Activated CD8-positive, alpha-beta memory T cell treated with anti-CD3 and anti-CD28 coated beads, Interleukin-2, amount 50 U/mL, for 4 hours (primary cell): Measurements from ENCODE around the gene SCRN1.
"Not testable (repeated sequence)": the region's sequence is repeated elsewhere in the genome, so short reads cannot be mapped to it uniquely, and the experiment has no call there.

Experiments
- DNase-seq: peaks from one replicate; pipeline ENCODE4 v3.0.0-alpha.2; 2020

Gene SCRN1

GRCh38 chr7:29962035-29962434, 27.6 kb downstream of the SCRN1 start:
- no peak for DNase-seq

DNA sequence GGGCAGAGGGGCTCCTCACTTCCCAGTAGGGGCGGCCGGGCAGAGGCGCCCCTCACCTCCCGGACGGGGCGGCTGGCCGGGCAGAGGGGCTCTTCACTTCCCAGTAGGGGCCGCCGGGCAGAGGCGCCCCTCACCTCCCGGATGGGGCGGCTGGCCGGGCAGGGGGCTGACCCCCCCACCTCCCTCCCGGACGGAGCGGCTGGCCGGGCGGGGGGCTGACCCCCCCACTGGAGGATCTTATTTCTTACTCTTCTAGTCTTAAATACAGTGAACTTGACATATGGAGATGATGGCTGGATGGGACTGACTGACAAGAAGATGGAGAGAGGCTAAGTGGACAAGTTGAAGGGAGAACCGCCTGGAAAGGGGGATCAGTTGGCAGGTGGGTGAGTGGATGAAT, 28.0 kb downstream of the SCRN1 start:
- DNase-seq = not testable (repeated sequence)

DNA sequence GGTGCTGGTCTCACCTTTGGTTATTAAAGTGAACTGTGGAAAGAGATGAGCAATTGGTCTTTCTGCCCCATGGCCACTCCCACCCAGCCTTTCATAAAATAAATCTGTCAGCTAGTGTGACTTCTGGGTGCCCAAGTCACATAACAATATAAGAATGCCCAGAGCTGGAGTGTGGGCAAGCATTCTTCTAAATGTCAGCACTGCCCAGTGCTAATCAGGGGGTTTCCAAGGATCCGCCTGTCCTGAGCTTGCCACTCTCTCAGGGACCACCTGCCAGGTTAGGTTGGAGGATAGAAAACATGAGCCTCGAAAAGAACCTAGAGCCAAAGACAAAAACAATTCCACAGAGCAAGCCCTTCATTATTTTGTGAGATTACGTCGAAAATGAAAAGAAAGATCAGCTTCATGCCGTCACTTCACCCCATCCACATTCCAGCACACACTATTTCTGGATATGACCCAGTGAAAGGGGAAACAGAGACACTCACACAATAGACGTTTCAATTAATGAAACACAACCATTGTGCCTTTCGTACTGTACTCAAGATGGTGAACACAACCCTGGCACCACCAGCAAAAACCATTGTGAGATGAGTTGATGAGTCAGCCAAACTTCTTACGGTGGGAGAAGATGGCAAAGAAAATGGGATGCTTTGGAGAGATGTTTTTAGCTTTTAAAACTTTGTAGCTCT, 30.8 kb downstream of the SCRN1 start:
- no peak for DNase-seq

GRCh38 chr7:29957521-29958310, 31.9 kb downstream of the SCRN1 start:
- no peak for DNase-seq

DNA sequence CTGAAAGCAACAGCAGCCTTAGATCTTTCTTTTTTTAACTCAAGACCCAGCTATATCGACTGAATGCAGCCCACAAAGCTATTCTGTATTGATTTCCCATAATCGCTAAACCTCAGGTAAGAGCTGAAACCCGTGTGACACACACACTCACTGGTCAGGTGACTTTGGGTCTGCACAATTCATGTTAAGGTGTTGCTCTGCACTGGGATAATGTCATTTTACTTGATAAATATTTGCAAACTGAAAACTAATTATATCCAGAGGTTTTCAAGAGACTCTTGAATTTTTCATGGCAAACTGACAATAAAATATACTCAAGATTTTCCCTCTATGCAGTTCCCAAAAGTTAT, 33.1 kb downstream of the SCRN1 start:
- no peak for DNase-seq

GRCh38 chr7:29955799-29956486, 33.7 kb downstream of the SCRN1 start:
- no peak for DNase-seq

DNA sequence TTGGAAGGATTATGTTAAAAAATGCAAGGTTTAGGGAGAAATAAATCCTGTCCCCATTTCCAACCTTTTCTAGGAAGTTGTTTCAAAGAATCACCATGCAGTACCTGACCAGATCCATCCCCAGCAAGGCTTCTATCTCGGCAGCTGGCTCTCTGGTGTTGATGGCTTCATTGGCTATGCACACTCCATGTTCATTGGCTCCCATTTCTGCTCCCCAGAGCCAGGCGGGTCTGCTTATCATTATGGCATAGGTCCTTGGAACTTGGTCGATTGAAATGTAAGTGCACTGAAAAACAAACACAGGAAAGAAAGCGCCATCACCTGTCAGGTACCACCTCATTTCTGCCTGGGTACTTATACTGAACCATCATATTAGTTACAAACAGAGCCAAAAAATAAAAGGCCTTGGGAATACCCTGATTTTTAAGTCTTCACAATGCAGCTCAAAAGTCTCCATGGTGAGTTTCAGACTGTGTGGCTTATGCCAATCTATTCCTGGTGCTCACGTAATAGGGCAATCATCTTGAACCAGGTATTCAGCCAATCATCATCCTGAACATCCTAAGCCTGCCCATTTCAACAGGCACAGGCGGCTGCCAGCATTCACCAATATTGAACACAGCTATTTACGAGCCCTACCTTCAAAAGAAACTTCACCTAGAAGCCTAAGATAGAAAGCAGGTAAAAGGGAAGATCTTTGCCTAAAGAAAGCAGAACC, 34.4 kb downstream of the SCRN1 start:
- DNase-seq = no peak

DNA sequence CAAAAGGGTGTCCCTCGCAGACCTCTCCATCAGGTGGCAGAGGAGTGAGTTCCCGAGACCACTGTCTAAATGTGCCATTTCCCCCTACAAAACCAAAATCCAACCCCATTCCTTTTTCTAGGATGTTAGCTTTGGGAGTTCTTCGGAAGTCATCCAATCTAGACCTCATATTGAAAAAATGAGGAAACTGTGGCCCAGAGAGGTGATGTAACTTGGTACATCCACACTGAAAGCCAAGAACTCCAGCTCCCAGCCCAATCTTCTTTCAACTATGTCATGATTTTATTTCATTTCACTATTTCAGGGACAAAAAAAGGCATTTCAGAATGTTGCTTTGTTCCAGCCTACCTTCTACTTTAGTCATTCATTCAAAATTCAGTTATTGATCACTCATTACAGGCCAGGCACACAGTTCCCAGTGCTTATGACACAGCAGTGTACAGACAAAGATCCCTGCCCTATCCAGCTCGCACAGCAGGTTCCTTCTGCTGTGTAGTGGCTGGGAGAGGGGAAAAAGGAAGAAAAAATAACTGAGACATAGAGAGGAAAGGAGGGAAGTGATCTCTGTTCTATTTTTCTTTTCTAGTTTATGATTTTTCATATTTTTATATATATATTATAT, 35.8 kb downstream of the SCRN1 start:
- DNase-seq = no peak

DNA sequence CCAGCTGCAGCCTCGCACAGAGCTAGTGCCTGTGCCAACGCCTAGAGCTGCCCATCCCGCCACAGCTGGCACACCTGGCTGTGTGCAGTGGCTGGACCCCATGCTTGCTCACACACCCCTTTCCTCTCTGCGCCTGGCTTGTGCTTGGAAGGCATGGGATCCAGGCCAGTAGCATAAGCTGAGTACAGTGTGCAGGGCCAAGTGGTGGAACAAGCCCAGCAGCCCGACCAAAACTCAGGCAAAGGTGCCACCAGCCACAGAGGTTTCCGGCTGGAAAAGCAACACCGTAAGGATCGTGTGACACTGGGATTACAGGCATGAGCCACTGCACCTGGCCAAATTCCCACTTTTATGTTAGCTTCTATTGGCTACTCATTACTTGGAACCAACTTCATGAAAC, 38.4 kb downstream of the SCRN1 start:
- DNase-seq = no peak

GRCh38 chr7:29950480-29950879, 39.1 kb downstream of the SCRN1 start:
- DNase-seq = no peak

DNA sequence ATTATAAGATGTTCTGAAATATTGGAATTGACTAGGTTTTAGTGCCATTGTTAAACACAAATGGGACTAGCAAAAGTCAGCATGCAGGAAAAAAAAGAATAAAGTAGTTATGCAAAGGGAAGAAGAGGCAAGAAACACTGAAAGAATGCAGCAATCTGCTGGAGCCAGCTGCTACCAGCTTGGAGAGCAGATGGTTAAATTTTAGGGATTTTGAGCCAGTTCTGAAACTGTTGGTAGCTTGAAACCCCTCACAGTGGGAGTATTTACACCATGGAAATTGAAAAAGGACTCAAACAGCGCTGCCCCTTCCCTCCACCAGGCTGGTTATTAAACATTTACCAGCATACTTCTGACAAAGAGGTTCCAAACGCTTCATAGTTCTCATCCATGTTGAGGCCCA, 41.0 kb downstream of the SCRN1 start:
- no peak for DNase-seq

- no peak for DNase-seq
Observed at GRCh38 chr7:29946428-29947186, 43.0 kb downstream of the SCRN1 start.

DNA sequence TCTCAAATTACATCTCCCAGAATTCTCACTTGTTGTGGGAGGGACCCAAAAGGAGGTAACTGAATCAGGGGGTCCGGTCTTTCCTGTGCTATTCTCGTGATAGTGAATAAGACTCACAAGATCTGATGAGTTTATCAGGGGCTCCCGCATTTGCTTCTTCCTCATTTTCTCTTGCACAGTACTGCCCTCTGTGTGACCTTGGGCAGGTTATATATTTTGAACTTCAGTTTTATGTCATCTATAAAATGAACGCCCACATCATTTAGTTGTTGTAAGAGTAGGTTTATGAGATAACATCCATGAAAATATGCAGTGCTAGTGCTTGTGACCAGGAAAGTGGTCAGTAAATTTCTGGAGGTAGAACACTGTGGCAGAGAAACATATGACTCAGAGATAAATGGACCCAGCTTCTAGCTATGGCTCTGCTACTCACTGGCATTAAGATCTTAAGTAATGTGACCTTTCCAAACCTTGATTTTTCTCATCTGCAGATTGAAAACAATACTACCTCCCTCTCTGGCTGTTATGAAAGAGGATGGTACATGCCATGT, 44.3 kb downstream of the SCRN1 start:
- no peak for DNase-seq

DNA sequence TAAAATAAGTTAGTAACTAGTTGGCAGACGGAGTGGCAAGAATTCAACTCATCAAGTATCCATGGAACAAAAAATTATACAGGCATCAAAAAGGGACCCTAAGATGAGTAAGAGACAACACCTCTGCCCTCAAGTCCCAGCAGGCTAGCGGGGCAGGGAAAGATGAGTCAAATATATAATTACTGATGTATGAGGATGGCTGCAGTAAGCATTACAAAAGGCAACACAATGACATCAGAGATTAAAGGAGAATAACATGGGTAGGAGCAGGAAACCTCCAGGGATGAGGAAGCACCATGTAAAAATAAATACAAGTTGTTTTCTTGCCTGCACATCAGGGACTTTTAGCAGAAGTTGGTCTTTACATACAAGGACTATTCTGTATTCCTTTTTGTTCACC, 49.4 kb downstream of the SCRN1 start:
- DNase-seq = no peak

DNA sequence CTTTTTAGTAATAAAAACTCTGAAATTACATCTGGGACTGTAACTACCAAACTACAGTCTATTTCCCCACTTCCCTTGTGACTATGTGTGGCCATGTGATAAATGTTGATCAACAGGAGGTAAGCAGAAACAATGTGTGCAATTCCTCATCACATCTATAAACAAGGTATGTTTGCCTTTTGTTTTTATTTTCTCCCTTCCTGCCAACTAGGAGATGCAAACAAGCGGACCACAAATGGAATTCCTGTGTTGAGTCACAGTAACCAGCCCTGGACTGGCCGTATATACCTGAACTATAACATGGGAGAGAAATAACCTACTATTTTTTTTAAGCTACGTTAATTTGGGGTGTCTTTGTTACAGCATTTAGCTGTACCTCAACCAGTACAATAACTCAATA, 52.5 kb downstream of the SCRN1 start:
- DNase-seq = no peak

DNA sequence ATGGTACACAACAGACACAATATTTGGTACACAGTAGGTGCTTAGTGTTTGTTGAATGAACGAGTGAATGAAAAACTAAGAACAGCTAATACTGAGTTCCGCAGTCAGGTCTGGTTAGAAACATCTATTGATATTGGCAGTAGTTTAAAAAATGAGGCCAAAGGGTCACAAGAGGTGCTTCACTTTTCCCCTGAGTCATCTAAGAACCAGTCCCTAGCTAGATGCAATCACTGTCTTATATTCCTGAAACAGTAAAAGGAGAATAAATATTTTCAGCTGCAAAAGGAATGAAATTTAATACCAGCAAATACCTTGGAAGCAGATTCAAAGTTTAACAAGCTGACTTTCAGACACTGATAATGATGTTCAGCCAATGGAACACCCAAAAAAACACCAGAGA, 54.5 kb downstream of the SCRN1 start:
- no peak for DNase-seq

DNA sequence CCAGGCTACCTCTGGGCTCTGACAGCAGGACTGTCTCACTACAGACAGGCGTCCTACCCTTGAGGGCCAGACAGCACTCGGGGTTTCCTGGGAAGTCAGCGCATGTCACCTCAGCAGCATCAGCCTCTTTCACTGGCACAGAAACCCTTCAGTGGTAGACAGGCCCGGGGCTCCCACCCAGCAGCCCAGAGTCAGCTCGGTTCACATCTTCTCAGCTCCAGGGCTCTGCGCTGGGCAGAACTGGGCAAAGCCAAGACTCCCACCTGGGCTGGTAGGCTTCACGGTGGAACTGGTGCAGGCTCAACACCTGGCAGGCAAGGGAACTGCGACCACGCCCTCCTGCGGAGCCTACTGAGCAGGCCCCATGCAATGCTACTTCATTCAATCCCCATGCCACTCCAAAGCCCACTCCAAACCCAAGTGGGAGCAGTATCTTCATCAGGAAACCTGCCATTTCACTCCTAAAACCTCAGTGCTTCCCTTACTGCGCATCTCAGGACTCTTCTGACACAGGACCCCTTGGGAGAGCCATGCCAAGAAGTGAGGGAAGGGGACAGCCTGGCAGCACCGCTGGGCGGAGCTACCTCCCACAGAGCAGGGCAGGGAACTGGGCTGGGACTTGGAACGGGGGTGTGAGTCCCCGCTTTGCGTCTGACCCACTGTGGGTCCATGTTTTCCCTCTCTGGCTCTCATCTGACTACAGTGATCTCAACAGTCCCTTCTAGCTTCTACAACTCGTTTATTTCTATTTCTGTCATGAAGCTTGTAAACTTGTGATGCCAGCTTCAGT, 60.4 kb downstream of the SCRN1 start:
- DNase-seq = no peak

- DNase-seq = no peak
Observed at GRCh38 chr7:29926741-29927140, 62.9 kb downstream of the SCRN1 start.

DNA sequence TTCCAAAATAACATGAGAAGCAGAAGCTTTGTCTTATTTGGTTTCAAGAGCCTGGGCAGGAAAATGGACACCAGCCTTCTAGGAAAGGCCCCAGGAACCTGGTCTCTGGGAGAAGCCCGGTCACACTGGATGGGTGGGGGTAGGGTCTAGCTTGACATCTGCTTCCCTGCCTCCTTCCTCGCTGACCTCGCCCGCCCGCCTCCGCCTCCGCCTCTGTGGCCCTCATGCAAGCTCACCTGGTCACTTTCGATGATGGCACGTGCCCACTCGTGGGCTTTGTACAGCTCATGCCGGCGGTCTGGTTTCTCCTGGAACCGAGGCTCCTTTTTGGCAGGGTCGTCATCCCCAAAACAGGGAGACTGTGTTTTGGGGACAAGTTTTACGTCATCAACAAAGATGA, 63.4 kb downstream of the SCRN1 start:
- no peak for DNase-seq

- DNase-seq = no peak
Observed at GRCh38 chr7:29924684-29925083, 64.9 kb downstream of the SCRN1 start.

GRCh38 chr7:29924006-29924405, 65.6 kb downstream of the SCRN1 start:
- no peak for DNase-seq
